Neural progenitor cell (in vitro differentiated cells): ENCODE measurements around the gene WBP2.

Experiments used
- EZH2 ChIP-seq: fragments of 200-600 bp; sonication (generic); IDR thresholded peaks from 2 replicates; pipeline ENCODE4 v1.6.1; 2017; ENCODE audit warnings: antibody characterized with exemption, mild to moderate bottlenecking, moderate library complexity
- EZH2phosphoT487 ChIP-seq: fragments of 200-600 bp; sonication (generic); IDR thresholded peaks from 2 replicates; pipeline ENCODE4 v1.6.1; 2017; ENCODE audit warnings: antibody characterized with exemption
- TF ChIP-seq, protein P1 (sequence below): fragments of 200-600 bp; sonication (generic); IDR thresholded peaks from 2 replicates; pipeline ENCODE4 v1.5.1; 2017; ENCODE audit warnings: antibody characterized with exemption, mild to moderate bottlenecking

DNA sequence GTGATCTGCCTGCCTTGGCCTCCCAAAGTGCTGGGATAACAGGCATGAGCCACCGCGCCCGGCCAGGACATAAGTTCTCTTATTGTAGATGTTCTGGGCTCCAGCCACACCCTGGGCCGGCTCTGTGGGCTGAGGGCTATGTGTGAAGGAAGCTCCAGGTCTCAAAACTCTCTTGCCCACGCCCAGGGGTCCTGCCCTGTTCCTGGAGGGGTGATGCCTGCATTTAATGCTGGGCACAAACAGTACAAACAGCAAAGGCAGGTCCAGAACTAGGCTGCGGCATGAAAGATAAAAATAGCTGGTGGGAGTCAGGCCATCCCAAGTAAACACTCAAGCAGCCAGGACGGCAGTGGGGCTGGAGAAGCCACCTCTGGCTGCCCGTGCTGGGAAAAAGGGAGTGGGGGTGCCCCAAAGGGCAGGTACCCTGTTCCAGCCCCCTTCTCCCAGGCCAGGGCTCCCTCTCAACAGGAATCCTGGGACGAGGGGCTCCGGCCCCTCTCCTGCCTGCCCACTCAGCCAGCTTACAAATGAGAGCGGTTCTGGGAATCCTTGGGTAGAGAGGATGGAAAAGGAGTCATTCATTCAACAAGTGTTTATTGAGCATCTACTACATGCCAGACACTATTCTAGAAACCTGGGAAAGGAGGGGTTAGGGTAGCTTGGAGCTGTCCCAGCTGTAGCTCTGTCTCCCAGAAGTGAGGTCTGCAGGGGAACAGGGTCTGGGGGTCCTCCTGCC, 18.6 kb upstream of the WBP2 start:
- TF ChIP-seq, protein P1, sequence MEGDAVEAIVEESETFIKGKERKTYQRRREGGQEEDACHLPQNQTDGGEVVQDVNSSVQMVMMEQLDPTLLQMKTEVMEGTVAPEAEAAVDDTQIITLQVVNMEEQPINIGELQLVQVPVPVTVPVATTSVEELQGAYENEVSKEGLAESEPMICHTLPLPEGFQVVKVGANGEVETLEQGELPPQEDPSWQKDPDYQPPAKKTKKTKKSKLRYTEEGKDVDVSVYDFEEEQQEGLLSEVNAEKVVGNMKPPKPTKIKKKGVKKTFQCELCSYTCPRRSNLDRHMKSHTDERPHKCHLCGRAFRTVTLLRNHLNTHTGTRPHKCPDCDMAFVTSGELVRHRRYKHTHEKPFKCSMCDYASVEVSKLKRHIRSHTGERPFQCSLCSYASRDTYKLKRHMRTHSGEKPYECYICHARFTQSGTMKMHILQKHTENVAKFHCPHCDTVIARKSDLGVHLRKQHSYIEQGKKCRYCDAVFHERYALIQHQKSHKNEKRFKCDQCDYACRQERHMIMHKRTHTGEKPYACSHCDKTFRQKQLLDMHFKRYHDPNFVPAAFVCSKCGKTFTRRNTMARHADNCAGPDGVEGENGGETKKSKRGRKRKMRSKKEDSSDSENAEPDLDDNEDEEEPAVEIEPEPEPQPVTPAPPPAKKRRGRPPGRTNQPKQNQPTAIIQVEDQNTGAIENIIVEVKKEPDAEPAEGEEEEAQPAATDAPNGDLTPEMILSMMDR, result no peak
- no peak for TF ChIP-seq EZH2
- TF ChIP-seq EZH2phosphoT487, result no peak
